HL-60/S4 treated with phorbol 12-myristate 13-acetate at 8.2 ng/mL for 4 days and 3 days (cell line): ENCODE measurements around the gene KIF26B.
"Not testable (repeated sequence)": the region's sequence is repeated elsewhere in the genome, so short reads cannot be mapped to it uniquely, and the experiment has no call there.

ENCODE experiments used
- in situ Hi-C: fragments of 300-500 bp; cut with MboI; formaldehyde crosslinking; loops from 2 replicates; pipeline ENCODE4 v1.15.0; 2022; ENCODE audit warnings: low sequenced_read_pairs

Gene KIF26B

GRCh38 chr1:245710961-245711903, 556.4 kb downstream of the KIF26B start:
- in situ Hi-C loops = no loop called here

- in situ Hi-C loops = not testable (repeated sequence)
Measured at GRCh38 chr1:245714027-245714426, 559.2 kb downstream of the KIF26B start.

DNA sequence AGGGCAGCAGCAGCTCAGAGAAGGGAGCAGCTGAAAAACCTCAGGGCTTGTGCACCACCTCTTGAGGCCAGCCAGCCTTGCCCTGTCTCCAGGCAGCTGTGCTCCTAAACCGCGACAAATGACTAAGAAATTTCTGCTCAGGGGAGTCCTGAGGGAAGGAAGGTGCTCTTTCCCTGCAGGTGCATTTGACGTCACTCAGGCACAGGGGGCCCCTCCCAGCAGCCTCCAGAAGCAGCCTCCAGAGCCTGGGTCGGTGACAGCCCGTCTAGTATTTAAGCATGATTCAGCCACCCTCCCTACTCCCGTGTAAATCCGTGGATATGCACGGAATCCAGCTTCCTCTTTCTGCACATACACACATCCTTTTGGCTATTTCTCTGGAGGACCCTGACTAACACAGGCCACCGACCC, 560.5 kb downstream of the KIF26B start:
- in situ Hi-C loops = no loop called here

DNA sequence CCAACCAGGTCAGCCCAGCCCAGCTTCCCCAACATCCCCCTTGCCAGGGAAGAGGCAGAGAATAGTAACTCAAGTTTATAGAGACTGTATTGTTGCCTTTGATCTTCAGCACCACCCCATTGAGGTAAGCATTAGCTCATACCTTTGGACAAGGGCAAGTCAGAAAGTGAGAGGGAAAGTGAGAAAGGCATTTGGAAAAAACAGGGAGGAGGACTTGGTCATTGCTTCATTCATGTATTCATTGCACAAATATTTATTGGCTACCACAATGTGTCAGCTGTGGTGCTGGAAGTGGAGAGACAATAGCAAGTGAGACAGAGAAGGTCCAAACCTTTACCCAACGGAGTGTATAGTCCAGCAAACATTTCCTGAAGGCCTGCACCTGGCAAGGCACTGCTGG, 561.2 kb downstream of the KIF26B start:
- in situ Hi-C loops = no loop called here

- in situ Hi-C loops = no loop called here
Measured at GRCh38 chr1:245716561-245716960, 561.8 kb downstream of the KIF26B start.

GRCh38 chr1:245717611-245718010, 562.8 kb downstream of the KIF26B start:
- in situ Hi-C loops = no loop called here

GRCh38 chr1:245718123-245718522, 563.3 kb downstream of the KIF26B start:
- in situ Hi-C loops = no loop called here

DNA sequence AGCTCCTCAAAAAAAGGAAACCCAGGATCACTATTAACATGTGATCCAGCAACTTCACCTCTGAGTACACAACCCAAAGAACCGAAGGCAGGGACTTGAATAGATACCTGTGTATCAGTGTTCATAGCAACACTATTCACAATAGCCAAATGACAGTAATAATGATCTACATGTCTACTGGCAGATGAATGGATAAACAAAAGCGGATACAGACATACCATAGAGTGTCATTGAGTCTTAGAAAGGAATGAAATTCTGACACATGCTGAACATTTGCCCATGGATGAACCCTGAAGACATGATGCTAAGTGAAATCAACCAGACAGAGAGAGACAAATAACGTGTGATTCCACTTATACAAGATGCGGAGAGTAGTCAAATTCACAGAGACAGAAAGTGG, 564.2 kb downstream of the KIF26B start:
- in situ Hi-C loops = no loop called here

DNA sequence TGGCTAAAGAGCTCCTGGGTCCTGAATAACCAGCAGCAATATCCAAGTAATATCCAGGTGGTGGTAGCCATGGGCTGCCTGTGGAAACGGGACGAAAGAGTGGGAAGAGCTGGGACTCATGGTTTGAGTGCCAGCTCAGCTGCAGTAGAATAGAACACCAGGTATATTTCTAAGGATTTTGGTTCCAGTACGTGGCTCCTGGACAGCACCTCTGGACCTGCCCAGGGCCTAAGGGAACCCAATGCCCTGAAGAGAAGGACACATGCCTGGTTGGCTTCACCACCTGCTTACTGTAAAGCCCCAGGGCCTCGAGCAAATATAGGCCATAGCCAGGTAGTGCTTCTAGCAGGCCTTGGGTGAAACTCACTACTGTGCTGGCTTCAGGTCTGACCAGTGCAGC, 566.7 kb downstream of the KIF26B start:
- in situ Hi-C loops = no loop called here

- in situ Hi-C loops = not testable (repeated sequence)
Measured at GRCh38 chr1:245728035-245728434, 573.2 kb downstream of the KIF26B start.

DNA sequence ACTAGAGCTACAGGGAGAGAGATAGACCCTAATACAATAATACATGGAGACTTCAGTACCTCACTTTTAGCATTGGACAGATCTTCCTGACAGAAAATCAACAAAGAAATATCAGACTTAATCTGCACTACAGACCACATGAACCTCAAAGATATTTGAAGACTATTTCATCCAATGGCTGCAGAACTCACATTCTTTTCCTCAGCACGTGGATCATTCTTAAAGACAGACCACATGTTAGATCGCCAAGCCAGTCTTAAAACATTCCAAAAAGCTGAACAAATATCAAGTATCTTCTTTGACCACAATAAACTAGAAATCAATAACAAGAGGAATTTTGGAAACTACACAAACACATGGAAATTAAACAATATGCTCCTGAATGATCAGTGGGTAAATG, 576.0 kb downstream of the KIF26B start:
- in situ Hi-C loops = no loop called here

GRCh38 chr1:245740336-245740735, 585.6 kb downstream of the KIF26B start:
- in situ Hi-C loops = not testable (repeated sequence)

- in situ Hi-C loops = no loop called here
Measured at GRCh38 chr1:245742896-245743295, 588.1 kb downstream of the KIF26B start.

- in situ Hi-C loops = no loop called here
Measured at GRCh38 chr1:245748240-245748639, 593.5 kb downstream of the KIF26B start.

- in situ Hi-C loops = no loop called here
Measured at GRCh38 chr1:245748646-245749045, 593.9 kb downstream of the KIF26B start.

DNA sequence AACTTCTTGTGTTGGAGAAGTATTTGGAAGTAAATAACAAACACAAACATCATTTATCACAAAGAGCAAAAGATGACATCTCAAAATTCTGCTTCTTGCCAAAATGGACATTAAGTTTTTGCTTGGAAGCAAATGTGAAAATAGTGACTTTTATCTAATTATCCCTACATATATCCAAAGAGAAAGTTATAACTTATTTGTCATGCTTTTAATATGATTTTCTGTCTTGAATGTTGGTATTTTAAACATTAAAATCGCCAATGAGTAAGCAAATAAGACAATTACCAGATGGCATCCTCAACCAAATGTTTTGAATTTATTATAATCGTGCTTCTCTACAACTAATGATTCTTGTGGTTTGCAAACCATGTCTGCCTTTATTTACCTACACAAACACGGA, 594.3 kb downstream of the KIF26B start:
- in situ Hi-C loops = no loop called here

DNA sequence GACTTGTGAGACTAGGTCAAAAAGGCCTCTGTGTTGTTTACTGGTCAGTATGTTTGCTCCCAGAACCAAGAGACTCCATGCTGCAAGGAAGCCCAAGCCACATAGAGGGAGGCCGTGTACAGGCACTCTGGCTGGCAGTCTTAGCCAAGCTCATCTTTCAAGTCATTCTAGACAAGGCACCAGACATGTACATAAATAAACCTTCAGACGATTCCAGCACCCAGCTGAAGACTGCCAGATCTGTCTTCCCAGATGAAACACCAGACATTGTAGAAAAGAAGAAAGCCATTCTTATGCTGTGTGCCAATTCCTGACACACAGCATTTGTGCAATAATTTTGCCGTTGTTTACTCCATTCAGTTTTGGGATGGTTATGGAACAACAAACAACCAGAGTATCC, 595.5 kb downstream of the KIF26B start:
- in situ Hi-C loops = no loop called here

GRCh38 chr1:245751116-245751515, 596.3 kb downstream of the KIF26B start:
- in situ Hi-C loops = no loop called here

DNA sequence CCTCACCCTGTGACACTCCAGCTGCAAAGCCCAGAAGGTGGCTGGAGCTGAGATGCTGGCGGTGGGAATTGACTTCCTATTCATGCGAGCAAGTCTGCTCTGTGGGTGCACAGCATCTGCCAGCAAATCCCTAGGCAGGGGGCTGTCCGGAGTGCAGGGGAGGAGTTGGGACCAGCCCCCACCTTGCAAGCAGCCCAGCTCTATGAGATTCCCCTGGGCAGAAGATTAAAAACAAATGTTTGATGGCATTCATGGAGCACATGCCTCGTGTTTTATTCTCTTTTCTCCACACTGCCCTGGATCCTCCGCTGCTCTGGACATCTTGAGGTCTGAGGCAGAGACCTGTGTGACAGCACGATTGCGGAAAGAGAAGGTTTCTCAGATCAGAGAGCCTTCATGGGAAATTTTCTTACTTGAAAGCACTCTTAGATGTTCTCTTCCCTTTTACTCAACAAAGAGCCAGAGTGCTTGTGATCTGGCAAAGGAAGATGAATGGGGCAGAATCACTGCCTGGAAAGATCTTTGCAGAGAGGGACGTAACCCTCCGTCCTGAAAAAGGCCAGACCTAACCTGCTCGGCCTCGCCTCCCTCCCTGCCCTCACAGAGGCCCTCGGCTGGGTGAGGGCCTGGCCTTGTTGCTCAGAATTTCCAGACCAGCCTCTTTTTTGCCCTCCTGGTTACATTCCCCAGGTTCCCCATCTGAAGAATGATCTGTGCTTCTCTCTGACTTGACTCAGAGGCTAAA, 597.1 kb downstream of the KIF26B start:
- in situ Hi-C loops = no loop called here

GRCh38 chr1:245752561-245752960, 597.8 kb downstream of the KIF26B start:
- in situ Hi-C loops = no loop called here

DNA sequence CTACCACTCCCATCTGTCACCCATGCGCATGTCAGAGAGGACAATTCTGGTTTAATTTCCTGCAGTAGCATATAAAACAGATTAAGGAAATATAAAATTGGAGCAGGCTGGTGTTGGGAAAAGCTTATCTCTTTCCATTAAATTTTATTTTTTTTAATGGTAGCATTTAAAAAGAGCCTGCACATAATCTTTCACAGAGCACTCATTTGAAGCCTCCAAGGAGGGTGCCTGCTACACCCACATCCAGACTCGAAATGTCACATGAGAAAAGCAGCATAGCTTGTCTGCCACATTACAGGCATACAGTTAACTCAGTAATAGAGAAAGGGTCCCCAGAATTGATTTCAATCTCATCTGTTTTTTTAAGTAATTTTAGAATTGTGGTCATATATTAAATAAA, 599.0 kb downstream of the KIF26B start:
- in situ Hi-C loops = no loop called here

GRCh38 chr1:245754463-245754961, 599.7 kb downstream of the KIF26B start:
- in situ Hi-C loops = no loop called here
